ENCODE measurements around the gene ANKUB1.
"Not testable (repeated sequence)": the region's sequence is repeated elsewhere in the genome, so short reads cannot be mapped to it uniquely, and the experiment has no call there.

Gene ANKUB1, protein sequence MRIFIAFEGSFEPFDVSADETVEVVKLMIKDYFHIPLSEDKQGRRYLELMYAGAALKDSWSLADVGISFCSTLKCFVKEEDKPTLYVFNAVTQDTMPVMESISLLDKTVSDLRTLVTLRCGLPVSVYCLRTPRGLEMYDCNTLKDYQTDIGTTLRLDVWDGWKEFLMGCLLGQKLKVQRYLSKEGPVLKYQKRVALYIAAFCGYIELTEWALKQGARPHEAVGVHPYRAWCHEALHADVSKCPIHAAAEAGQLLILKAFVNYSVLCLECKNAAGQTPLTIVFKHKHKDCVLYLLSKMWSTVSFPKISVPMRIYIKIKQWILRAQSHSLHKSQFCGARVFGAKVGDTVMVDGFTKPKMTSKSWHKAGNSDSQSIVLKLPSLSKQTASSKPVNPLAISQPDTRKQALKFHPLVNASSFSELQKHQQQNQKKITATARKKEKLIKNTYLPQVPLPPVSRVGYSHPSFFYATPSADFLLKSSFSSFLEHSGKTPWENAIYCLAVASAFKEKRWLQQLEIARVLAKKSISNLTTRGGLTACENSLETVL

DNA sequence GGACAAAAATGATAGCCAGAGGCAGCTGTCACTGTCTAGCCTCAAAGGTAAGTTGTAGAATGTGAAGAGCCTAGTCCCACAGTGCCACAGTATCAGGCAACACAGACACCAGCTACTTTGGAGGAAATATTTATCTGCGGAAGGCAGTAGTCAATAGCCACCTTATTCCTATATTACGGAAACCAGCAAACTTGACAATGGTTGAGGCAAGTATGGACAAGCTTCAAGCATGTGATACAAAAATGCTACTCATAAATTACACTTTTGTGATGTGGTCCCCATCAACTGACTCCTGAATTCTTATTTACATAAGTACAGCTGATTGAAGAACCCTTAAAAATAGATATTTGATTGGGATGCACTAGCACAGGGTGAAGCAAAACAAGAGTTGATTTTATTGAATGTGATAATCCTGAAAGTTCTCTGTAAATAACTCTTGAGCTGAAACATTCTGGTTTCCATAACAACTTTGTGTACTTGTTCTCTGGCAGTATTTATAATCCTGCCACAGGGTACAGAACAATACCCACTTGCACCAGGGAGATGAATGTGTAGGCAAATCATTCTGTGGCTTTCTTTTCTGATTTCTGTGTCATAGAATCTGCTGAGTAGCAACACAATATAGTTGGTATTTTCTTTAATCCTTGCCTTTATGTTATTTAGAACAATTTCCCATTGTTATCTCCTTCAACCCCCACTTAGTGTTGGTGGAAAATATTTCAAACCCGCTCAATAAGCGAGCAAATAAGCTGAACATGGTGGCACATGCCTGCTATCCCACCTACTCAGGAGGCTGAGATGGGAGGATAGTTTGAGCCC, at the start of gene ANKUB1:
Gene ANKUB1 (minus strand): TSS at position 103 of the 819 bp plus-strand sequence. CDS start 188 bp downstream, outside the sequence.
- DNase-seq (ENCODE audit: low spot score) = no peak

DNA sequence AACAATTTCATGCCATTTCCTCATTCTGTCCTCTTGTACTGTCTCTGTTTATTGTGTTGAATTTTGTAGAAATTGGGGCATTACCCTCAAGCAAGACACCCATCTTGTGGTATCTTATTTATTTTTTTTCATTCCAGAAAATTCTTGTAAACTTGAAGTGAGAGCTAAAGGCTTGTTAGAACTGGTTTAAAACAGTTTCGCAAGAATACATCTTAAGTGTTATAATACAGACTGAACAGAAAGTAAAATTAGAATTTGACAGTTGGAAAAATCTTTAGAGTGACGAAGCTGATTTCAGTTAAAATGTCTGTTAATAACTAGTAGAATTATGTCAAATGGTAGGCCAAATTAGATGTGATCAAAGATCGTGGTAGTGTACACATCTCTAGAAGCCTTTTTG, 47.5 kb upstream of the ANKUB1 start:
- DNase-seq (ENCODE audit: low spot score) = no peak

DNA sequence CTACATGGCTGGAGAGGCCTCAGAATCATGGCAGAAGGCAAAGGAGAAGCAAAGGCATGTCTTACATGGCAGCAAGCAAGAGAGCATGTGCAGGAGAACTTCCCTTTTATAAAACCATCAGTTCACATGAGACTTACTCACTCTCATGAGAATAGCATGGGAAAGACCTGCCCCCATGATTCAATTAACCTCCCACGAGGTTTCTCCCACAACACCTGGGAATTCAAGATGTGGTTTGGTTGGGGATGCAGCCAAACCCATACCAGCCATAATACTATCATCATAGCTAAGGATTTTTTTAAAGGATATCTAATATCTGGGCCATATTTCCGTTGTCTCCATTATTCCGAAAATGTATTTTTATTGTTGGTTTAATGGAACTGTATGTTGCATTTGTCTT, 47.1 kb upstream of the ANKUB1 start:
- not testable (repeated sequence) for DNase-seq (ENCODE audit: low spot score)

DNA sequence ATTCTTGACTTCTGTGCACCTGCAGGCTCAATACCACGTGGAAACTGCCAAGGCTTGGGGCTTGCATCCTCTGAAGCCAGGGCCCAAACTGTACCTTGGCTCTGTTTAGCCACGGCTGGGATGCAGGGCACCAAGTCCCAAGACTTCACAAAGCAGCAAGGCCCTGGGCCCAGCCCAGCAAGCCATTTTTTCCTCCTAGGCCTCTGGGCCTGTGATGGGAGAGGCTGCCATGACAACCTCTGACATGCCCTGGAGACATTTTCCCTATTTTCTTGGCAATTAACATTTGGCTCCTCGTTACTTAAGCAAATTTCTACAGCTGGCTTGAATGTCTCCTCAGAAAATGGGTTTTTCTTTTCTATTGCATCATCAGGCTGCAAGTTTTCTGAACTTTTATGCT, 46.1 kb upstream of the ANKUB1 start:
- not testable (repeated sequence) for DNase-seq (ENCODE audit: low spot score)

DNA sequence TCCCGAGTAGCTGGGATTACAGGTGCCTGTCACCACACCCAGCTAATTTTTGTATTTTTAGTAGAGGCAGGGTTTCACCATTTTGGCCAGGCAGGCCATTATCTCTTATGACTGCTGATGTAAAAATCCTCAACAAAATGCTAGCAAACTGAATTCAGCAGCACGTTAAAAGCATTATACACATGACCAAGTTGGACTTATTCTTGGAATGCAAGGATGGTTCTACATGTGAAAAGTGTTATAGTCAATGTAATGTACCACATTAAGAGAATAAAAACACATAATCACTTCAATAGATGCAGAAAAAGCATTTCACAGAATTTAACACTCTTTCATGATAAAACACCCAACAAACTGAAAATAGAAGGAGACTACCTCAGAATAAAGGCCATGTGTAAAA, 40.9 kb upstream of the ANKUB1 start:
- no peak for DNase-seq (ENCODE audit: low spot score)

DNA sequence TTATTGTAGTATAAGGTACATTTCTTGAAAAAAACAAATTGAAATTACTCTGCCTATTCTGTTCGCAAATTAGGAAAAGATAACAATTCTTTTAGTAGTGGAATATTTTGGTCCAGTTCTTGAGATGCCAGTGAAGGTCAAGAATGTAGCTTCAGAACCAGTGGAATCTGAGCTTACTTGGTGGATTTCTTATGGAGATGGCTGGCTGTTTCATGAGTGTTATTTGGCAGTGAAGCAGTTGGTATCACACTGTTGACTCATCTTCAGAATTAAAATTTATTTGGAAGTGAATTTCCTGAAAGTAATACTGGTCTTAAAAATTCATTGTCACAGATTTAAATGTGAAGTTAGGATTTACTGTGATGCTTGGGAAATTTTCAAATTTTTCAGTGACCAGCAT, 39.7 kb upstream of the ANKUB1 start:
- no peak for DNase-seq (ENCODE audit: low spot score)

DNA sequence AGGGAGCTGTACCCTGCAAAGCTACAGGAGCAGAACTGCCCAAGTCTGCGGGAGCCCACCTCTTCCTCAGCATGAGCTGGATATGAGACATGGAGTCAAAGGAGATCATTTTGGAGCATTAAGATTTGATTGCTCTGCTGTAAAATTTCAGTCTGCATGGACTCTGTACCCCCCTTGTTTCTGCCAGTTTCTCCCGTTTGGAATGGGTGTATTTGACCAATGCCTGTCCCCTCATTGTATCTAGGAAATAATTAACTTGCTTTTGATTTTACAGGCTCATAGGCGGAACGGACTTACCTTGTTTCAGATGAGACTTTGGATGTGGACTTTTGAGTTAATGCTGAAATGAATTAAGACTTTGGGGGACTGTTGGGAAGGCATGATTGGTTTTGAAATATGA, 39.0 kb upstream of the ANKUB1 start:
- DNase-seq (ENCODE audit: low spot score) = no peak

DNA sequence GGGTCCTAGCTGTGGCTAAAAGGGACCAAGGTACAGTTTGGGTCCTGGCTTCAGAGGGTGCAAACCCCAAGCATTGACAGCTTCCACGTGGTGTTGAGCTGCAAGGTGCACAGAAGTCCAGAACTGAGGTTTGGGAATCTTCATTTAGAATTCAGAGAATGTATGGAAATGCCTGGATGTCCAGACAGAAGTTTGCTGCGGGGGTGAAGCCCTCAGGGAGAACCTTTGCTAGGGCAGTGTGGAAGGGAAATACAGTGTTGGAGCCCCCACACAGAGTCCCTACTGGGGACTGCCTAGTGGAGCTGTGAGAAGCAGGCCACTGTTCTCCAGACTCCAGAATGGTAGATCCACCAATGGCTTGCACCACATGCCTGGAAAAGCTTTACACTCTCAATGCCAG, 38.5 kb upstream of the ANKUB1 start:
- no peak for DNase-seq (ENCODE audit: low spot score)

DNA sequence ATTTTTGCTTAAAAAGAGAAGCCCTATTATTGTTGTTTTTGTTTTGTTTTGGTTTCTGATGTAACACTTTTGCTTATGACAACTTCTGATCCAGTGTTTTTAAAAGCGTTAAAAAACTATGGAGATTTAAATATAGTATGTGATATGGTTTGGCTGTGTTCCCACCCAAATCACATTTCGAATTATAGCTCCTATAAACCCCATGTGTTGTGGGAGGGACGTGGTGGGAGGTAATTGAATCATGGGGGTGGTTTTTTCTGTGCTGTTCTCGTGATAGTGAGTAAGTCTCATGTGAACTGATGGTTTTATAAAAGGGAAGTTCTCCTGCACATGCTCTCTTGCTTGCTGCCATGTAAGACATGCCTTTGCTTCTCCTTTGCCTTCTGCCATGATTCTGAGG, 37.3 kb upstream of the ANKUB1 start:
- not testable (repeated sequence) for DNase-seq (ENCODE audit: low spot score)

DNA sequence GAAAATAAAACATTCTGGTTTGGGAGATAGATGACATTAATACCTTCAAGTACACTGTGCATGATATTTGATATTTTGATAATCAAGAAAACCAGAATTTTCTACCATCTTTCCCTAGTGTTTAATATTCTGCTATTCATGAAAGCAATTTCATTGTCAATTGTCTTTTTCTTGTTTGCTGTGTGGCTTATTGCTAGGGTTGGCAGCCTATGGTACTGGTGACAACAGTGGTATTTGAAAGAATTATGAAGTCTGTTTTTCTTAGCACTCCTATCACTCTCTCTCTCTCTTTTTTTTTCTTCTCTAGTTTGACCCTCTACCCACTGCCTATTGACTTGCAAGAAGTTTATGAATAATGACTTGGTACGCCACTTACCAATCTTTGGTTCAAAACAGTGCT, 36.0 kb upstream of the ANKUB1 start:
- no peak for DNase-seq (ENCODE audit: low spot score)

DNA sequence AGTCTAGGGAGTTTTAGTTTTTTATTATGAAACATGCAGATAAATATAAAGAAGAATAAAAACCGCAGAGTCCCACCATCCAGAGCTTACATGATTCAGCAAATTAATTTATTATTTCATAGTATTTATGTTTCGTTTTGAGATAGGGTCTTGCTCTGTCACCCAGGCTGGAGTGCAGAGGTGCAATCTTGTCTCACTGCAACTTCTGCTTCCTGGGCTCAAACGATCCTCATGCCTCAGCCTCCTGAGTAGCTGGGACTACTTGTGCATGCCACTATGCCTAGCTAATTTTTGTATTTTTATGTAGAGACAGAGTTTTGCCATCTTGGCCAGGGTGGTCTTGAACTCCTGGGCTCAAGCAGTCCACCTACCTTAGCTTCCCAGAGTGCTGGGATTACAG, 34.3 kb upstream of the ANKUB1 start:
- no peak for DNase-seq (ENCODE audit: low spot score)

DNA sequence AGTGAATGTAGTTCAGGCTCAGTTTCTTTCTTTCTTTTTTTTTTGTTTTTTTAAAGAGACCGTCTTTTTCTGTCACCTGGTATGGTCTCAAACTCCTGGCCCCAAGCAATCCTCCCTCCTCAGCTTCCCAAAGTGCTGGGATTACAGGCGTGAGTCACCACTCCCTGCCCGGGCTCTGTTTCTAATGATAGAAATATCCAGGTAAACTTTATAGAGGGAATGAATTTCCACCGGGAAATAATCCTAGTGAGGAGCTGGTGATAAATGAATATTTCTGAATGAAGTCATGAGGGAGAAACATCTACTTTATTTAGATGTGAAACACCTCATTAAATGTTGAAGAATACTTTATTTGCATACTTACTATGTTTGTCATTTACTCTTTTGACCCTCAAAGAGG, 27.8 kb upstream of the ANKUB1 start:
- no peak for DNase-seq (ENCODE audit: low spot score)

DNA sequence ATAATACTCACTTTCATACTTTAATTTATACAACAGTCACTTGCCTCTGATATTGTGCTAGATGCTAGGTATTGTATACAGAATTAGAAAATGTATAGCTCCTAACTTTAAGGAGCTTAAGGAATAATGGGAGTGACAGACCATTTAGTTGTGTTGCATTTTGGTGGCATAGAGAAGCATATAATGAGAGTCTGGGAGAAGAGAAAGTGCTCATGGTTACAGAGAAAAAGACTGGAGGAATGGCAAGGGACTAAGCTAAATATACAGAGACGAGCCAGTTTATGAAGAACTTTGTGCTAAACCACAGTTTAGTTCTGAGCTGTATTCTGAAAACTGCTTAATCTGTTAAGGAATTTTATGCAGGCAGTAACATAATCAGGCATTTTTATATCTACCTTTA, 27.1 kb upstream of the ANKUB1 start:
- DNase-seq (ENCODE audit: low spot score) = no peak

DNA sequence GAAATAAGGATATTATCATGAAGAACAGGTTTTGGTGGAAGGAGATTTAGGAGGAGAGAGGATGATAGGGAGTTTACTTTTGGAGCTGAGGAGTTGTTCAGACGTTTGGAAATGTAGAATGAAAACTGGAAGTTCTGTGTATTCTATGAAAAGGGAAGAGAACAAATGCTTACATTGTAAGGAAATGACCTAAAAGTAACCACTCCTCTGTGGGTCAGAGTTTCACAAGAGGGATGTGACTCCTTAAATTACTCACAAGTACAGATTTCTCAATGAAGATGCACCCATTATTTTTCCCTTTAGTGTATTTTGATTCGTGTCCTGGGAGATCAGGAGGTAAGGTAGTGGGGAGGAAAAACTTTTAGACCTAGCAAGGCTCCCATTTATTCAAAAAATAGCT, 24.6 kb upstream of the ANKUB1 start:
- no peak for DNase-seq (ENCODE audit: low spot score)

DNA sequence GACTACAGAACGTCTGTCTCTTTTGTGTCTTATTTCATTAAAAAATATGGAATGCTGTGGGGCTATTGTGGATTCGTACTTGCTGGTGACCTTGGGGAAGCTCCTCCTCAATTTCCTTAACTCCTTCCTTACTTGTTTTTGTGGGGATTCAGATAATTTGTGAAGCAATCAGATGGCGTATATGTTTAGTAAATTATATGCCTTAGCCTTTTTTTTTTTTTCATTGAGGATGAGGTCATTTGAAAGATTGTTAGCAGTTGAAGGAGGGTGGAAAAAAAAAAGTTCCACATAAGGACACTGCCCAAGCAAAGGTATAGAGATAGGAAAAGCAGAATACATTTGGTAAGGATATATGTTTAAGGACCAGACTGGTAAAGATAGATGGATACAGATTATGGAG, 24.0 kb upstream of the ANKUB1 start:
- DNase-seq (ENCODE audit: low spot score) = no peak

DNA sequence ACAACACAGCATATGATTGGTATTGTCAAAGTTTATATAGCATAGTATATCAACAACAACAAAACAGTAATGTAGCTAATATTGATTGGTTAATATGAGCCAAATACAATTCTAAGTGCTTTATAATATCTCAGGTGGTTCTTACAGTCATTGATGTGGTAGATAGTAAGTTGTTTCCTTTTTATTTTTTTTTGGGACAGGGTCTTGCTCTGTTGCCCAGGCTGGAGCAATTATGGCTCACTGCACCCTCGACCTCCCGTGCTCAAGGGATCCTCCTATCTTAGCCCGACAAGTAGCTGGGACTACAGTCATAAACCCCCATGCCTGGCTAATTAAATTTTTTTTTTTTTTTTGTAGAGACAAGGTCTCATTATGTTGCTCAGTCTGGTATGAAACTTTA, 23.4 kb upstream of the ANKUB1 start:
- no peak for DNase-seq (ENCODE audit: low spot score)

DNA sequence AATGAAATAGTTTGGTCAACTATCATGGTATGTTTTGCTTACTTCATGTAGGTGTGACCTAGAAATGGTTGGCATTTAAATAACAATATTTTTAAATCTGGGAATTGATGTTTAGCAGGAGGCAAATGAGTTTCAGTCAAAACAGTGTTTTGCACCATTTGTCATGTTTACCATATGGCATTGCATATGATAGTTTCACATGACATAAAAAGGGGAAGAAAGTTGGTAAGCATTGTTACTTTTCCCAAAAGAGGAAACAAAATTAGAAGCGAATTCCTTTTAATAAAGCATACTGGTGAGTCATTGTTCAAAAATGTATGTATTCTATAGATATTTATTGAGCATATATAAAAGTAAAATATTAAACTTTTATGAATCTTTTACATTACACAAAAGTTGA, 23.0 kb upstream of the ANKUB1 start:
- DNase-seq (ENCODE audit: low spot score) = no peak

DNA sequence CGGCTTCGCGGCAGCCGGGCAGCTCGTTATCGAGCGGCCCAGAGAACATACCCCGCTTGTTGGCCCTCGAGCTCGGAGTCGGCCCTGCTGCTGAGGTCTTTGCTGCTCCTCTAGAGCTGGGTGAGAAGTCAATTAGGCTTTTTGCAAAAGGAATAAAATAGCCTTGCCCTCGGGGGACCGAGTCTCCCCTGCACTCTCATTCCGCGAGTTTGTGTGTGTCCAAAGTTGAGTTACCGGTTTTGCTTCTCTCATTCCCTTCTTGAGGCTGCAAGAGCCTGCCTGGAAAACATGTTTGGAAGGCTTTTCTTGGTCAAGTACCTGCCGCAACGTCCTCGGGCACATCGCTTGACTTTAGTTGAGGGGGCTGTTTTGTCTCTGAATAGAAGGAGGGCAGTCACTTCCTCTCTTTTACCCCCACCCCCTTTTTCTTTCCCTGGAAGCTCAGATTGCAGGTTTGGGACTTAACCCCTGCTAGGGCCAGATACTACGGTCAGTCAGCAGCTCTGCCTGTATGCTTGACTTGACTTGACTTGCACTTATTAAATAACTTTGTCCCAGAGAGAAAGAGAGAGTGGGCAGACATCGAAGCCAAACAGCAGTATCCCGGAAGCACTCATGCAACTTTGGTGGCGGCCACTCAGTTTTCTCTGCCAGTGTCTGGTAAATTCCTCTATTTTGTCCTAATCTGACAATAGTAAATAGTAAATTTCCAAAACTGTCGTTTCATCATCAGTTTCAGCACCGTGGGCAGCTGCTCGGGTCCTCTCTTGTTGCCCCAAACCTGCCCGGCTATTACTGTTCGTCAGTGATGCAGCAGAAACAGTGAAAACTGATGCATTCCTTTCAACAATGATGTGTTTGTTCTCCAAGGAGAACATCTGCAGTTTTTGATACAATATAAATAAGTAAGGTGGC, 21.3 kb upstream of the ANKUB1 start:
- DNase-seq (ENCODE audit: low spot score) = peak; percentile 12

DNA sequence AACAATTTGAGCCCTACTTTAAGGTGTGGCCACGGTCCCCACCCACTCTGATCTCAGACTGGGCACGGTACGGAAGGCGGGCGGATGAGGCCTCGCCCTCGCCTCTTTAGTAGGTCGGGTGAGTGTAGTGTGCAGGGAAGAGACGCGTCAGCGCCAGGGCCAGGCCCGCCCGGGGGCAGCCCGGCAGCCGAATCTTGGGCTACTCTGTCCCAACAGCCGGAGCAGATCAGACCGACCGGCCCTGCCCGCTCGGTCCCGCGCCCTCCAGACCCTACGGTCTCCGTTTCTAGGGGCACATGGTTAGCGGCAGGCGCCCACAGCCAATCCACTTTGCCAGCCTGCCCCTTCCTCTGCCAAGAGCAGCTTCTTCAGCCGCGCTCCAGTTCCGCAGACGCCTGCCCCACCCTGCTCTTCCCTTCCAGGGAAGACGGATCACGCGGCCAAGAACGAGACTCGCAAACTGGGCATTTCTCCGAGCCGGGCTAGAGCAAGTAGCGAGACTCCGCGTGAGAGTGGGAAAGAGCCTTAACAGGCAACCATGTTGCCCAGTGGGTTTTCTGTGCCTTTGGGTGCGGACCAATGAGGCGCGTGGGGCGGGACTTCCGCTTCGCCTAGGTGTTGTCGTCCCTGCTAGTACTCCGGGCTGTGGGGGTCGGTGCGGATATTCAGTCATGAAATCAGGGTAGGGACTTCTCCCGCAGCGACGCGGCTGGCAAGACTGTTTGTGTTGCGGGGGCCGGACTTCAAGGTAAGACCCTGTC, 20.4 kb upstream of the ANKUB1 start, which contains the start of gene RNF13:
Gene RNF13 (plus strand): TSS at position 610 of the 761 bp plus-strand sequence. CDS start 32,812 bp downstream, outside the sequence.
- peak; percentile 92 for DNase-seq (ENCODE audit: low spot score)

DNA sequence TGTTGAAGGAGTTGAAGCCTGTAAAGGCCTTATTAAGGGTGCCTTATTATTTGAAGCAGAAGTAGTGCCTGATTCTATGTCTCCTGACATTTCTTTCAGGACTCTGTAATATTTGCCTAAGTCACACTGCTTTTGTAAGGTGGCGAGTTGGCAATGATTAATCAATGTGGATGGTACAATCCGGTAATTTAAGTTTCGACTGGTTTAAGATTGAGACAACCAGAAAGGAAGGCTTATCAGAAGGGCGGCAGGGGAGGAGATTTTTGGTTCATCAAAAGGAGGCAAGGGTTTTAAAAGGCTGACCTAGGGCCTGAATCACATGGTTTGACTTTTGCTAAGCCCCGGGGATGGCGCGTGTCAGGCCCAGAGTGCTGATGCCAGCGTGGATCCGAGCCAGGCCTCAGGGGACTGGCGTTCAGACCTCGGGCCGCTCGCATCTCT, 19.8 kb upstream of the ANKUB1 start:
- no peak for DNase-seq (ENCODE audit: low spot score)

DNA sequence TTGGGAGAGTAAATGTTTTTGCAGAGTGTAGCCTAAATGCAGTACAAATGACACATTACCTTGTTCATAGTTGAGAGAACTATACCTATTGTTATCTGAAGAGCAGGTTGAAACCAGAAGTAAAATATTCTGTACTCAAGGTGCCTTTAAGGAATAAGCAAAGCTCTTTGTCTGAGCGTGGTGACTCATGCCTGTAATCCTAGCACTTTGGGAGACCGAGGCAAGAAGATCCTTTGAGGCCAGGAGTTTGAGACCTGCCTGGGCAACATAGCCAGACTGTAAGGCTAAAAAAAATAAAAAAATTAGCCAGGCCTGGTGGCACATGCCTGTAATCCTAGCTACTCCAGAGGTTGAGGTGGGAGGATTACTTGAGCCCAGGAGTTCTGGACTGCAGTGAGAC, 18.5 kb upstream of the ANKUB1 start:
- DNase-seq (ENCODE audit: low spot score) = no peak
